Sciatic nerve (tissue), 2 donors: ENCODE results near the gene GALNT8. TPM values are rescaled to one million over a fixed set of nuclear protein-coding genes. Genes with fewer than 3 reads are reported as not detected.

Experiments
- ATAC-seq: fragments of 200-7000 bp; cut with Tn5 transposase; one replicate; pipeline ENCODE4 v1.9.1; 2020; ENCODE audit warnings: mild to moderate bottlenecking, moderate library complexity
- DNase-seq: peaks from one replicate; pipeline ENCODE4 v3.0.0-alpha.2; 2020; ENCODE audit warnings: low spot score
- intact Hi-C: fragments of 100-400 bp; cut with DNase I; formaldehyde crosslinking; loops from one replicate; pipeline ENCODE4 v1.14.2; 2022
- total RNA-seq: library from RNA; stranded (reverse); fragmentation: NEBNext Ultra II Directional; extraction: Animal tissue kit (Norgen Biotek cat#: 25700); gene quantifications from one replicate; pipeline ENCODE4 v1.2.1, GENCODE V29; 2021
- donor health status: DM: no; HTN: no; CAD: no.
- donor health status: DM: no; HTN: no; CAD: no.

GALNT8 gene
- total RNA-seq, 1 donor from 2014 or later: 3.7 TPM

GRCh38 chr12:4787965-4788364 is 67.8 kb downstream of the GALNT8 start:
- ATAC-seq: no peak
- no peak for DNase-seq
- intact Hi-C loops: loop anchor here (5.0 kb wide), 1 partner anchor 304 kb away; no protein-coding TSS in a partner anchor

GRCh38 chr12:4789776-4790175 is 69.6 kb downstream of the GALNT8 start:
- intact Hi-C loops: loop anchor here (5.0 kb wide), 1 partner anchor 303 kb away; no protein-coding TSS in a partner anchor
- ATAC-seq (no peak), DNase-seq (no peak)

- DNase-seq: no peak
- ATAC-seq: no peak
These were observed 71.3 kb downstream of the GALNT8 start for GRCh38 chr12:4791497-4791896.

GRCh38 chr12:4794491-4794890 is 74.3 kb downstream of the GALNT8 start:
- ATAC-seq (no peak), DNase-seq (no peak)
- intact Hi-C loops: no loop called here

More at GRCh38 chr12:4791497-4791896, 71.3 kb downstream of the GALNT8 start:
- intact Hi-C loops: no loop called here

- intact Hi-C loops: no loop called here
- ATAC-seq: peak; percentile 32
These were observed 76.0 kb downstream of the GALNT8 start for GRCh38 chr12:4796216-4796615.

GRCh38 chr12:4796694-4797482 is 76.7 kb downstream of the GALNT8 start:
- intact Hi-C loops: no loop called here
- DNase-seq: no peak
- no peak for ATAC-seq

More at GRCh38 chr12:4796216-4796615, 76.0 kb downstream of the GALNT8 start:
- no peak for DNase-seq

GRCh38 chr12:4800555-4800954 is 80.4 kb downstream of the GALNT8 start:
- no peak for DNase-seq
- ATAC-seq: no peak
- intact Hi-C loops: no loop called here

- DNase-seq (no peak), ATAC-seq (peak; percentile 39)
- intact Hi-C loops: no loop called here
These were observed 82.6 kb downstream of the GALNT8 start for GRCh38 chr12:4802841-4803240.

- intact Hi-C loops: no loop called here
- DNase-seq: no peak
- ATAC-seq: no peak
These were observed 86.4 kb downstream of the GALNT8 start for GRCh38 chr12:4806439-4807115.

GRCh38 chr12:4807116-4807783 is 87.0 kb downstream of the GALNT8 start:
- intact Hi-C loops: no loop called here
- no peak for ATAC-seq
- no peak for DNase-seq

GRCh38 chr12:4807813-4808212 is 87.6 kb downstream of the GALNT8 start:
- intact Hi-C loops: no loop called here
- no peak for DNase-seq
- no peak for ATAC-seq

GRCh38 chr12:4809013-4809448 is 88.8 kb downstream of the GALNT8 start:
- DNase-seq (peak; percentile 67), ATAC-seq (peak; percentile 76)

GRCh38 chr12:4809449-4810218 is 89.4 kb downstream of the GALNT8 start:
- DNase-seq (no peak), ATAC-seq (peak; percentile 48)
- intact Hi-C loops: no loop called here

More at GRCh38 chr12:4809013-4809448, 88.8 kb downstream of the GALNT8 start:
- intact Hi-C loops: no loop called here

GRCh38 chr12:4810219-4810671 is 90.0 kb downstream of the GALNT8 start:
- ATAC-seq (peak; percentile 18), DNase-seq (no peak)
- intact Hi-C loops: no loop called here

GRCh38 chr12:4812624-4813327 is 92.6 kb downstream of the GALNT8 start:
- intact Hi-C loops: no loop called here
- ATAC-seq (no peak), DNase-seq (no peak)

GRCh38 chr12:4813741-4814140 is 93.5 kb downstream of the GALNT8 start:
- DNase-seq: no peak

GRCh38 chr12:4814485-4814884 is 94.3 kb downstream of the GALNT8 start:
- ATAC-seq: no peak
- intact Hi-C loops: no loop called here
- DNase-seq: no peak

More at GRCh38 chr12:4813741-4814140, 93.5 kb downstream of the GALNT8 start:
- intact Hi-C loops: no loop called here
- ATAC-seq: no peak
